Uterus (tissue), 4 donors: ENCODE data around the gene NEDD1. TPM values are rescaled to one million over a fixed set of nuclear protein-coding genes. Genes with fewer than 3 reads are reported as not detected.

Experiments used
- DNase-seq, 2 donors: peaks; one replicate each; pipeline ENCODE4 v3.0.0-alpha.2; 2019 to 2020
- H3K27ac ChIP-seq, 2 donors: fragments of 200-600 bp; sonication (generic); 1 replicate in 1 of 2; 2 replicates in 1 of 2; pipeline ENCODE4 v1.5.1; 2016 to 2018
- H3K27me3 ChIP-seq, 2 donors: fragments of 200-600 bp; sonication (generic); one replicate each; pipeline ENCODE4 v1.5.1; 2018 to 2019; ENCODE audit warnings: control low read depth in 1 of 2
- H3K36me3 ChIP-seq, 2 donors: fragments of 200-600 bp; sonication (generic); one replicate each; pipeline ENCODE4 v1.5.1; 2019; ENCODE audit warnings: control low read depth in 1 of 2
- H3K4me1 ChIP-seq, 2 donors: fragments of 200-600 bp; sonication (generic); one replicate each; pipeline ENCODE4 v1.5.1; 2018 to 2019; ENCODE audit warnings: control low read depth in 1 of 2
- H3K4me3 ChIP-seq, 2 donors: fragments of 200-600 bp; sonication (generic); 1 replicate in 1 of 2; 2 replicates in 1 of 2; pipeline ENCODE4 v1.5.1; 2018 to 2019; ENCODE audit warnings: mild to moderate bottlenecking in 1 of 2
- H3K9me3 ChIP-seq, 2 donors: fragments of 200-600 bp; sonication (generic); one replicate each; pipeline ENCODE4 v1.5.1; 2019; ENCODE audit warnings: control low read depth in 1 of 2
- POLR2A ChIP-seq, 2 donors: fragments of 450-650 bp; IDR thresholded peaks; one replicate each; pipeline ENCODE4 v1.6.1; 2016; ENCODE audit warnings: antibody characterized with exemption in 2 of 2, mild to moderate bottlenecking in 1 of 2, moderate library complexity in 1 of 2
- intact Hi-C: fragments of 100-400 bp; cut with DNase I; formaldehyde crosslinking; loops from one replicate; pipeline ENCODE4 v1.15.1; 2023; ENCODE audit warnings: low total_unique reads
- total RNA-seq, 4 donors: library from RNA; depleted of rRNA in 3 of 4; stranded (reverse); fragments of >200 nt in 3 of 4; gene quantifications; one replicate each; pipeline versions ENCODE4 v1.1.0 to v1.2.4, GENCODE V29; 2014 to 2023
- TF ChIP-seq, protein P1 (sequence below), 4 experiments: fragments of 200-600 bp in 2 of 4; fragments of 450-650 bp in 2 of 4; sonication (generic) in 2 of 4; IDR thresholded peaks; one replicate each; pipeline ENCODE4 v1.5.1; 2016 to 2019; ENCODE audit warnings: antibody characterized with exemption in 4 of 4, mild to moderate bottlenecking in 2 of 4, moderate library complexity in 1 of 4
- donor health status: DM: yes; HTN: yes; CAD: no.

The NEDD1 gene
- total RNA-seq, 4 donors from 2014 or later = 13.3 to 54.2 (median 36.3) TPM

GRCh38 chr12:96985515-96986362, 78.7 kb downstream of the NEDD1 start:
- Histone ChIP-seq H3K9me3 (no peaks in the 10 kb centered on the region), H3K27me3 (no peaks in the 10 kb centered on the region), H3K4me3 (peak overlapping the region in 1 of 2 donors; percentile 36), H3K27ac (no peak overlapping the region), H3K36me3 (no peaks in the 10 kb centered on the region), H3K4me1 (no peaks in the 10 kb centered on the region)
- TF ChIP-seq, protein P1, sequence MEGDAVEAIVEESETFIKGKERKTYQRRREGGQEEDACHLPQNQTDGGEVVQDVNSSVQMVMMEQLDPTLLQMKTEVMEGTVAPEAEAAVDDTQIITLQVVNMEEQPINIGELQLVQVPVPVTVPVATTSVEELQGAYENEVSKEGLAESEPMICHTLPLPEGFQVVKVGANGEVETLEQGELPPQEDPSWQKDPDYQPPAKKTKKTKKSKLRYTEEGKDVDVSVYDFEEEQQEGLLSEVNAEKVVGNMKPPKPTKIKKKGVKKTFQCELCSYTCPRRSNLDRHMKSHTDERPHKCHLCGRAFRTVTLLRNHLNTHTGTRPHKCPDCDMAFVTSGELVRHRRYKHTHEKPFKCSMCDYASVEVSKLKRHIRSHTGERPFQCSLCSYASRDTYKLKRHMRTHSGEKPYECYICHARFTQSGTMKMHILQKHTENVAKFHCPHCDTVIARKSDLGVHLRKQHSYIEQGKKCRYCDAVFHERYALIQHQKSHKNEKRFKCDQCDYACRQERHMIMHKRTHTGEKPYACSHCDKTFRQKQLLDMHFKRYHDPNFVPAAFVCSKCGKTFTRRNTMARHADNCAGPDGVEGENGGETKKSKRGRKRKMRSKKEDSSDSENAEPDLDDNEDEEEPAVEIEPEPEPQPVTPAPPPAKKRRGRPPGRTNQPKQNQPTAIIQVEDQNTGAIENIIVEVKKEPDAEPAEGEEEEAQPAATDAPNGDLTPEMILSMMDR (IDR thresholded peaks at IDR 0.05) = peak; percentile 39 to 74 (median 61)
- TF ChIP-seq POLR2A (IDR thresholded peaks at IDR 0.05) = no peak
- DNase-seq = peak in 1 of 2 donors; percentile 18
- intact Hi-C loops = no loop called here

DNA sequence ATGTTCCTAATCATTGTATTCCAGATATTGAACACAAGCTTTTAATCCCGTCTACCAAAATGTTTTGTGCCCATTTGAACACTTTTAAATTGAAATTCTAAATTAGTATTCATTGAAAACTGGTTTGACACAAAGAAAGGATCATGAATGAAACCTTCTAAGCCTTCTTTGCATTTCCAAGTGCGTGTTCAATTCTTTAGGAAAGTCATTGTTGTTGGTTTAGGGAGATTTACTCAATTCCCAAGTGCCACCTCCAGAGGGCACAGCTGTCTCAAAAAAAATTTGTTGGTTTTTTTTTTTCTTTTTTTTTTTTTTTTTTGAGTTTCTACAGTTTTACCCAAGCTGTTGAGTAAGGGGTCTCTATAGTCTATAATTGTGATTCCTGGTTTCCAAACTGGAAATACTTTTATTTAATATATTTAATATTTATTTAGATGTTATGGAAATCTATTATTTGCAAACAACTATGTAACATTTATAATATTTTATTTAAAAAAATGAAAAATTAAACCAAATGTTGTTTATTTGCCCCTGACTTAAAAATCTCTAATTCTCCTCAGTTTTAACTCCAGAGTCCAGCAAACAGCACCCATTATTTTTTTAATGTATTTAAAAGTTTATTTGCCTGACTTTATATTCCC, 79.9 kb downstream of the NEDD1 start:
- no peak overlapping the region for H3K27ac ChIP-seq
- no peaks in the 10 kb centered on the region for H3K4me1 ChIP-seq
- no peaks in the 10 kb centered on the region for H3K36me3 ChIP-seq
- intact Hi-C loops = no loop called here
- no peak overlapping the region for H3K4me3 ChIP-seq
- no peaks in the 10 kb centered on the region for H3K27me3 ChIP-seq
- H3K9me3 ChIP-seq = no peaks in the 10 kb centered on the region
- TF ChIP-seq, protein P1 (IDR thresholded peaks at IDR 0.05) = peak in 1 of 4 experiments; percentile 14
- TF ChIP-seq POLR2A (IDR thresholded peaks at IDR 0.05) = no peak
- DNase-seq = no peak

- Histone ChIP-seq H3K27ac (no peak overlapping the region), H3K4me1 (no peaks in the 10 kb centered on the region), H3K4me3 (no peak overlapping the region), H3K27me3 (no peaks in the 10 kb centered on the region), H3K9me3 (no peaks in the 10 kb centered on the region), H3K36me3 (no peaks in the 10 kb centered on the region)
- no peak for TF ChIP-seq POLR2A (IDR thresholded peaks at IDR 0.05)
- TF ChIP-seq, protein P1 (IDR thresholded peaks at IDR 0.05) = no peak
- no peak for DNase-seq
- intact Hi-C loops = no loop called here
Observed at GRCh38 chr12:96988919-96989318, 81.9 kb downstream of the NEDD1 start.

DNA sequence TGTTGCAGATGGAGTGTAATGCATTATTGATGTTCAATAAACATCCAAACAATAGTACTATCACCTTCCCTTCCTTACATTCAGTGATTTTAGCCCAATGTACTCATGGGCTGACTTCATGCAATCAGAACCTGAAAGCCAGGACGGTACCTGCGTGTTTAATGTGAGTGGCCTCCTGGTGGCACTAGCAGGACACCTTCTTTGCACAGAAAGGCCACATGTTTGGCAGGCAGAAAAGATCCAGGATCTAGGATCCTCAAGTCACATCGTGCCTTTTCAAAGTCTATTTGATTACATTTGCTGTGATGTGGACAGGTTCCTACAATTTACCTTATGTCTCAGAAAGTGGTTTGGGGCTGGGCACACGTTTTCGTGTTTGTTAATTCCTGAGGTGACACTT, 82.9 kb downstream of the NEDD1 start:
- intact Hi-C loops = no loop called here
- Histone ChIP-seq H3K36me3 (no peaks in the 10 kb centered on the region), H3K27me3 (no peaks in the 10 kb centered on the region), H3K9me3 (no peaks in the 10 kb centered on the region), H3K27ac (no peak overlapping the region), H3K4me1 (no peaks in the 10 kb centered on the region), H3K4me3 (no peak overlapping the region)
- DNase-seq = no peak
- no peak for TF ChIP-seq POLR2A (IDR thresholded peaks at IDR 0.05)
- TF ChIP-seq, protein P1 (IDR thresholded peaks at IDR 0.05) = no peak

- Histone ChIP-seq H3K4me1 (no peaks in the 10 kb centered on the region), H3K9me3 (no peaks in the 10 kb centered on the region), H3K4me3 (no peak overlapping the region), H3K27ac (no peak overlapping the region), H3K36me3 (no peaks in the 10 kb centered on the region), H3K27me3 (no peaks in the 10 kb centered on the region)
- intact Hi-C loops = no loop called here
- no peak for DNase-seq
- TF ChIP-seq, protein P1 (IDR thresholded peaks at IDR 0.05) = no peak
- no peak for TF ChIP-seq POLR2A (IDR thresholded peaks at IDR 0.05)
Observed at GRCh38 chr12:96994900-96995299, 87.8 kb downstream of the NEDD1 start.
